ENCODE results near the gene POLD1.
"Not testable (repeated sequence)": the region's sequence is repeated elsewhere in the genome, so short reads cannot be mapped to it uniquely, and the experiment has no call there.

The POLD1 gene

GRCh38 chr19:50383852-50384684 lies at the start of gene POLD1:
Gene POLD1 (plus strand): TSS chr19:50384347. CDS start chr19:50398852, 14,505 bp downstream.
- H3K27me3 ChIP-seq (ENCODE audit: control insufficient read depth in 2 of 2, insufficient read depth in 2 of 2, low read length in 2 of 2), result no peaks in the 10 kb centered on the region
- peaks cover 33 to 38% of the 10 kb centered on the region in 2 donors for H3K36me3 ChIP-seq (ENCODE audit: control insufficient read depth in 2 of 2, insufficient read depth in 2 of 2, low read length in 2 of 2)
- H3K4me3 ChIP-seq (ENCODE audit: low read length in 2 of 2), result peak within 1 kb of the TSS; percentile 76 to 78
- peaks cover 14 to 17% of the 10 kb centered on the region in 2 donors for H3K4me1 ChIP-seq (ENCODE audit: control insufficient read depth in 2 of 2, insufficient read depth in 2 of 2, low read length in 2 of 2)
- no peaks in the 10 kb centered on the region for H3K9me3 ChIP-seq (ENCODE audit: control insufficient read depth in 2 of 2, low read length in 2 of 2)
- H3K27ac ChIP-seq (ENCODE audit: low read depth in 2 of 2, low read length in 2 of 2), result peak within 1 kb of the TSS; percentile 74 to 80
- H3K9ac ChIP-seq (ENCODE audit: low read depth in 1 of 2, low read length in 2 of 2), result peak within 1 kb of the TSS; percentile 60 to 72

DNA sequence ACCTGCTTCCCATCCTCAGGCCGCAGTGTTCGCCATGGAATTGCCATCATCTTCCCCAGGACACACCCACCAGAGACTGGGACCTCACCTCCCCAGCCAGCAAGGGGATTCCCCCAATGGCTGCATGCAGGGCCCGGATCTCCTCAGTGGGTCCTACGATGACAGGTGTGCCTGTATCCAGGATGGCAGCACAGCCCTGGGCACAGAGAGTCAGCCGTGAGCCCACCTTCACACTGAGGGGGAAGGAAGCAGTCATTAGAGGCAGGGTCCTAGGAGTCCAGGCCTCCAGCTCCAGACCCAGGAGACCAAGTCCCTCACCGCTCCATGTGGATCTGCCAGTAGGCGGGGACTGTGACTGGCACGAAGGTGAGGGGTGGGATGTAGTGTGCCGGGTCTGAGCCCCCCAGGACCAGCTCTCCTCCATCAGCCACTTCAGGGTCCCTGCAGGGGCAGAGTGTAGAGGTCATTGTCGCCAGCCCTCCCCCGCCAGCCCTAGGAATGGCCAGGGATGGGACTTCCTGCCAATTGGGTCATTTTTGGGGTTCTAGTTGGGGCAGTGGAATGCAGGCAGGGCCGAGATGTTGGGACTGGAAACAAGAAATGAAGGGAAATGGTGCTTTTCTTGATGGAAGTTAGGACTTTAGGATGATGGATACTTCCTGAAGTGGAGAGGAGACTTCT lies 49.3 kb upstream of the POLD1 start:
- Histone ChIP-seq H3K27me3 (ENCODE audit: control insufficient read depth in 2 of 2, insufficient read depth in 2 of 2, low read length in 2 of 2) (peaks cover 8 to 18% of the 10 kb centered on the region in 2 donors), H3K9ac (ENCODE audit: low read depth in 1 of 2, low read length in 2 of 2) (no peak overlapping the region), H3K9me3 (ENCODE audit: control insufficient read depth in 2 of 2, low read length in 2 of 2) (no peaks in the 10 kb centered on the region), H3K36me3 (ENCODE audit: control insufficient read depth in 2 of 2, insufficient read depth in 2 of 2, low read length in 2 of 2) (no peaks in the 10 kb centered on the region), H3K4me3 (ENCODE audit: low read length in 2 of 2) (no peak overlapping the region), H3K27ac (ENCODE audit: low read depth in 2 of 2, low read length in 2 of 2) (no peak overlapping the region), H3K4me1 (ENCODE audit: control insufficient read depth in 2 of 2, insufficient read depth in 2 of 2, low read length in 2 of 2) (peaks cover 17% of the 10 kb centered on the region in 2 donors)

DNA sequence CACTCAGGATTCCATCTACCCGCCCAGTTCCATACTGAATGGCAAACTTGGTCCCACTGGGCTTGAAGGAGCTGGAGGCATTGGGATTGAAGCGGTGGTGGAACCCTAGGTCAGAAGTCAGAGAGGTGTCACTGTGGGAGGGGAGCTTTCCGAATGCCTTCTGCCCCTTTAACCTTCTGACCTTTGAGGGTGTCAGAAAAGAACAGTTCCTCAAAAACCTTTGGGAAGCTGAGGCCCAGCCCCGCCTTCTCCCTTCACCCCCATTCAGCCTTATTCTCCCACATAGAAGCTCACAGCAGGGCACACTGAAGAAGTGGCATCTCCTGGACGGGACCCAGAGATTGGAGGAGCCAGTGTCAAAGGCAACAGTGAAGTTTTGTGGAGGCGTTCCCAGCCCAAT lies 47.1 kb upstream of the POLD1 start:
- H3K9me3 ChIP-seq (ENCODE audit: control insufficient read depth in 2 of 2, low read length in 2 of 2); H3K27me3 ChIP-seq (ENCODE audit: control insufficient read depth in 2 of 2, insufficient read depth in 2 of 2, low read length in 2 of 2); H3K36me3 ChIP-seq (ENCODE audit: control insufficient read depth in 2 of 2, insufficient read depth in 2 of 2, low read length in 2 of 2); H3K4me3 ChIP-seq (ENCODE audit: low read length in 2 of 2); H3K9ac ChIP-seq (ENCODE audit: low read depth in 1 of 2, low read length in 2 of 2); H3K27ac ChIP-seq (ENCODE audit: low read depth in 2 of 2, low read length in 2 of 2): not testable (repeated sequence)
- peaks cover 13 to 14% of the 10 kb centered on the region in 2 donors for H3K4me1 ChIP-seq (ENCODE audit: control insufficient read depth in 2 of 2, insufficient read depth in 2 of 2, low read length in 2 of 2)

DNA sequence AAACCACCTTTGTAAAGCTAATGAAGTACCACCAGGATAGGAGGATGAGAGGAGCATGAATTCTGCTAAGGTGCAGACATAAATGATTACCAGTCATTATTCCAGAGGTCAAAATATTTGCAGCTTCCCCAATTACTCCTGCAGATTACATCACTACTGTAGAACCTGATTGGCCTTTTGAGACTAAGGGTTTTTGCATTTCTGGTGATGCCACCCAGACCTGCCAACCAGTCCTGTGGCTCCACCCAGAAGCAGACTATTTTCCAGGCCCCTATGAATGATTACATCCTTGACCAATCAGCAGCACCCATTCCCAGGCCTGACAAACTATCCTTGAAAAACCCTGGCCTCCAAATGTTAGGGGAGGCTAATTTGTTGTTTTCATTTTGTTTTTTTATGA lies 43.8 kb upstream of the POLD1 start:
- Histone ChIP-seq H3K9ac (ENCODE audit: low read depth in 1 of 2, low read length in 2 of 2) (no peak overlapping the region), H3K4me1 (ENCODE audit: control insufficient read depth in 2 of 2, insufficient read depth in 2 of 2, low read length in 2 of 2) (no peaks in the 10 kb centered on the region), H3K36me3 (ENCODE audit: control insufficient read depth in 2 of 2, insufficient read depth in 2 of 2, low read length in 2 of 2) (no peaks in the 10 kb centered on the region), H3K9me3 (ENCODE audit: control insufficient read depth in 2 of 2, low read length in 2 of 2) (peaks cover 5% of the 10 kb centered on the region in 2 donors), H3K27me3 (ENCODE audit: control insufficient read depth in 2 of 2, insufficient read depth in 2 of 2, low read length in 2 of 2) (no peaks in the 10 kb centered on the region), H3K4me3 (ENCODE audit: low read length in 2 of 2) (no peak overlapping the region), H3K27ac (ENCODE audit: low read depth in 2 of 2, low read length in 2 of 2) (no peak overlapping the region)

DNA sequence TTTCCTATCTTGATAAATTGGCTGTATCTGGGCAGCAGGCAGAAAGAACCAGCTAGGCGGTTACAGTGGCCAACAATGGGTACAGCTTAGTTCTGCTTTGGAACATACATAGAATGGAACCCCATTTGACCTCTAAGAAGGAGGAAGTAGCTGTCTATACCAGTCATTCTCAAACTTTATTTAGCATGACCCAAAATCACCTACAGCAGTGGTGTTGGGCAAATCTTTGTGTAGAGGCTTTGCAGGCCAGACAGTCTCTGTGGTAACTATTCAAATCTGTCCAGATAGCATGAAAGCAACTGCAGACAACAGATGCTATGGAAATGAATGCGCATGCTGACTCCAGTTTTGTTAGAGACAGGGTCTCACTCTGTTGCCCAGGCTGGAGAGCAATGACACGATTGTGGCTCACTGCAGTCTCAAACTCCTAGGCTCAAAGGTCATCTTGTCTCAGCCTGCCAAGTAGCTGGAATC lies 43.0 kb upstream of the POLD1 start:
- no peaks in the 10 kb centered on the region for H3K36me3 ChIP-seq (ENCODE audit: control insufficient read depth in 2 of 2, insufficient read depth in 2 of 2, low read length in 2 of 2)

DNA sequence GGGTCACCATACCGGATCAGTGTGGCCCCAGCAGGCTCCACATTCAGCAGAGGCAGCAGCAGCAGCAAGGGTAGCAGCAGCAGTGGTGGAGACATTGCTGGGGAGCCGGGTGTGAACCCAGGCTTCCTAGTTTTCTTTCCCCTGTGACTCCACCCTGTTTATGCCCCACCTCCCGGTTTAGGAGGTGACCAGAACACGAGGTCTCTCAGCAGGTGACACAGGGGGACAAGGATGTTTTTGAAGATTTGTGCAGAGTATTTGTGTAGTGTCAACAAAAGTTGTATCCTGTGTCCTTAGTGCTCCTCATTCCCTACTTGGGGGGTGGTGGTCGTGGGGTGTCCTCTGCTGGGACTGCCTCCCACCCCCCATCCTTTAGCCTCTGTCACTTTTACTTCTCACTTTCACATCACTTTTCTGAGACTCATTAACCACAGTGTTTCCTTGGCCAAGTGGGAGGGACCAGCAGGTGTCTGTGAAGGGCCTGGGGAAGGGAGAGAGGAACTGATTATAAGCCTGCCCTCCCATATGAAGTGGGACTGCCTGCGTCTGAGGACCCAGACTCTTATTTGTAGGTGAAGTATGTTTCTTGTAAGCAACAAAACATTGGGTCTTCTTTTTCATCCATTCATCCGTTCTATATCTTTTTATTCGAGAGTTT lies 39.4 kb upstream of the POLD1 start:
- H3K36me3 ChIP-seq (ENCODE audit: control insufficient read depth in 2 of 2, insufficient read depth in 2 of 2, low read length in 2 of 2), result no peaks in the 10 kb centered on the region
- peaks cover 5% of the 10 kb centered on the region in 2 donors for H3K9me3 ChIP-seq (ENCODE audit: control insufficient read depth in 2 of 2, low read length in 2 of 2)
- H3K4me1 ChIP-seq (ENCODE audit: control insufficient read depth in 2 of 2, insufficient read depth in 2 of 2, low read length in 2 of 2), result no peaks in the 10 kb centered on the region
- peak overlapping the region in 1 of 2 donors; percentile 48 for H3K4me3 ChIP-seq (ENCODE audit: low read length in 2 of 2)
- H3K27ac ChIP-seq (ENCODE audit: low read depth in 2 of 2, low read length in 2 of 2), result no peak overlapping the region
- H3K9ac ChIP-seq (ENCODE audit: low read depth in 1 of 2, low read length in 2 of 2), result peak overlapping the region in 1 of 2 donors; percentile 47
- no peaks in the 10 kb centered on the region for H3K27me3 ChIP-seq (ENCODE audit: control insufficient read depth in 2 of 2, insufficient read depth in 2 of 2, low read length in 2 of 2)

More for the DNA sequence above, 43.0 kb upstream of the POLD1 start:
- Histone ChIP-seq H3K9ac (ENCODE audit: low read depth in 1 of 2, low read length in 2 of 2) (no peak overlapping the region), H3K4me3 (ENCODE audit: low read length in 2 of 2) (no peak overlapping the region), H3K9me3 (ENCODE audit: control insufficient read depth in 2 of 2, low read length in 2 of 2) (peaks cover 5% of the 10 kb centered on the region in 2 donors), H3K4me1 (ENCODE audit: control insufficient read depth in 2 of 2, insufficient read depth in 2 of 2, low read length in 2 of 2) (no peaks in the 10 kb centered on the region), H3K27ac (ENCODE audit: low read depth in 2 of 2, low read length in 2 of 2) (no peak overlapping the region), H3K27me3 (ENCODE audit: control insufficient read depth in 2 of 2, insufficient read depth in 2 of 2, low read length in 2 of 2) (no peaks in the 10 kb centered on the region)

DNA sequence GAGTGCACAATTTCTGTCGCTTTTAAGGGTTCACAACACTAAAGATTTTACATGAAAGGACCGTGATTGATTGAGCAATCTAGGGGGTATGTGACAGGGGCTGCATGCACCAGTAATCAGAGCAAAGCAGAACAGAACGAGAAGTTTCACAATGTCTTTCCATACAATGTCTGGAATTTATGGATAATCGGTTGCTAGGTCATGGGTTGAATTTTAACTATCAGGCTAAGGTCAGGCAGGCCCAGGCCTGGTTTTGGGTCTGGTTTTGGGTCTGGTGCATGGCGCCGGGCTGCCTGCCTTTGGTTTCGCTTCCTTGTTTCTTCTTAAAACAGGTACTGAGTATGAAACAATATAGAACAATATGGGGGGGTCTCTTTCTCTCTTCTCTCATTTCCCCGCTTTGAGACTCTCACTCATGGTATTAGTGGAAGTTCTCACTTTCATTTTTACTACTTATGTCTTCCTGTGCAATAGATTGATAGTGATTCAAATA lies 37.0 kb upstream of the POLD1 start:
- not testable (repeated sequence) for H3K36me3 ChIP-seq (ENCODE audit: control insufficient read depth in 2 of 2, insufficient read depth in 2 of 2, low read length in 2 of 2); H3K27me3 ChIP-seq (ENCODE audit: control insufficient read depth in 2 of 2, insufficient read depth in 2 of 2, low read length in 2 of 2); H3K4me1 ChIP-seq (ENCODE audit: control insufficient read depth in 2 of 2, insufficient read depth in 2 of 2, low read length in 2 of 2); H3K9ac ChIP-seq (ENCODE audit: low read depth in 1 of 2, low read length in 2 of 2); H3K27ac ChIP-seq (ENCODE audit: low read depth in 2 of 2, low read length in 2 of 2); H3K9me3 ChIP-seq (ENCODE audit: control insufficient read depth in 2 of 2, low read length in 2 of 2); H3K4me3 ChIP-seq (ENCODE audit: low read length in 2 of 2)

- Histone ChIP-seq H3K27me3 (ENCODE audit: control insufficient read depth in 2 of 2, insufficient read depth in 2 of 2, low read length in 2 of 2) (no peaks in the 10 kb centered on the region), H3K9me3 (ENCODE audit: control insufficient read depth in 2 of 2, low read length in 2 of 2) (peaks cover 5% of the 10 kb centered on the region in 2 donors), H3K36me3 (ENCODE audit: control insufficient read depth in 2 of 2, insufficient read depth in 2 of 2, low read length in 2 of 2) (no peaks in the 10 kb centered on the region), H3K4me3 (ENCODE audit: low read length in 2 of 2) (no peak overlapping the region), H3K4me1 (ENCODE audit: control insufficient read depth in 2 of 2, insufficient read depth in 2 of 2, low read length in 2 of 2) (no peaks in the 10 kb centered on the region), H3K9ac (ENCODE audit: low read depth in 1 of 2, low read length in 2 of 2) (no peak overlapping the region), H3K27ac (ENCODE audit: low read depth in 2 of 2, low read length in 2 of 2) (no peak overlapping the region)
These were observed 34.7 kb upstream of the POLD1 start for GRCh38 chr19:50349277-50350057.

DNA sequence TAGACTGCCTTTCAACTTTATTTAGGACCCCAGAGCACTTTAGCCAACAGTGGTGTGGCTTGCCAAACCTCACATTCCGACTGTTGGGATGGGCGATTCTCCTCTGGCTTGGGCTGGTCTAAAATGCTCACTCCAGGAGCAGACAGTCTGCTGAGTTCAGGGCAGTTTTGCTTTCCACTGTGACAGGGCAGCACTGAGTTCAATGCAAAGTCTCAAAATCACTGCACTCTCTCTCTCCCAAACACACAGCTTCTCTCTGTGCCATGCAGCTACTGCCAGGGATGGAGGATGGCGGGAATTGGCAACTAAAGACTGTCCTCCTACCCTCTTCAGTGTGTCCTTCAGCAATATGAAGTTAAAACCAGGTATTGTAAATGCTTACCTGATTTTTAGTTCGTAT lies 31.9 kb upstream of the POLD1 start:
- Histone ChIP-seq H3K9me3 (ENCODE audit: control insufficient read depth in 2 of 2, low read length in 2 of 2) (no peaks in the 10 kb centered on the region), H3K9ac (ENCODE audit: low read depth in 1 of 2, low read length in 2 of 2) (no peak overlapping the region), H3K4me1 (ENCODE audit: control insufficient read depth in 2 of 2, insufficient read depth in 2 of 2, low read length in 2 of 2) (peaks cover 1% of the 10 kb centered on the region in 2 donors), H3K4me3 (ENCODE audit: low read length in 2 of 2) (no peak overlapping the region), H3K36me3 (ENCODE audit: control insufficient read depth in 2 of 2, insufficient read depth in 2 of 2, low read length in 2 of 2) (no peaks in the 10 kb centered on the region), H3K27ac (ENCODE audit: low read depth in 2 of 2, low read length in 2 of 2) (no peak overlapping the region), H3K27me3 (ENCODE audit: control insufficient read depth in 2 of 2, insufficient read depth in 2 of 2, low read length in 2 of 2) (no peaks in the 10 kb centered on the region)
